Measurements from ENCODE around the gene ZIK1.

Gene ZIK1

GRCh38 chr19:57613941-57614743 lies 30.2 kb downstream of the ZIK1 start, which contains the start of gene ZNF134:
TSS of gene ZNF134 (plus strand) at chr19:57614242. CDS start at chr19:57619469, 5,227 bp downstream.
- peak; percentile 87 to 92 for DNase-seq

GRCh38 chr19:57615346-57615745 lies 31.4 kb downstream of the ZIK1 start:
- no peak for DNase-seq

GRCh38 chr19:57620673-57621348 lies 36.9 kb downstream of the ZIK1 start:
- DNase-seq: no peak

GRCh38 chr19:57623091-57623490 lies 39.1 kb downstream of the ZIK1 start:
- DNase-seq: no peak

- DNase-seq: peak; percentile 91 to 96
Measured at GRCh38 chr19:57632987-57633831, 49.3 kb downstream of the ZIK1 start, which contains the start of gene ZNF211. TSS of gene ZNF211 (plus strand) at chr19:57633168. CDS start at chr19:57633347, 179 bp downstream.

- no peak for DNase-seq
Measured at GRCh38 chr19:57633832-57634131, 49.8 kb downstream of the ZIK1 start.

GRCh38 chr19:57637379-57637778 lies 53.4 kb downstream of the ZIK1 start:
- DNase-seq: no peak

- DNase-seq: no peak
Measured at GRCh38 chr19:57641715-57642234, 57.8 kb downstream of the ZIK1 start.

- no peak for DNase-seq
Measured at GRCh38 chr19:57642396-57643046, 58.6 kb downstream of the ZIK1 start.

All from NCI-H2081 (cell line).